Loucy (cell line): ENCODE measurements around the gene SPATA2L.

Experiments used
- H2AFZ ChIP-seq: fragments of 200-600 bp; sonication (generic); 2 replicates; pipeline ENCODE4 v1.6.0; 2016; ENCODE audit warnings: antibody characterized with exemption, mild to moderate bottlenecking, low read length, moderate library complexity
- H3F3A ChIP-seq: fragments of 200-600 bp; 2 replicates; pipeline ENCODE4 v1.6.0; 2016; ENCODE audit warnings: antibody characterized with exemption, low read depth, mild to moderate bottlenecking
- H3K27me3 ChIP-seq: fragments of 200-600 bp; sonication (generic); 2 replicates; pipeline ENCODE4 v1.6.1; 2014; ENCODE audit warnings: low read length, mild to moderate bottlenecking; ENCODE audit not compliant: insufficient read depth, poor library complexity, severe bottlenecking
- H3K36me3 ChIP-seq: fragments of 200-600 bp; sonication (generic); 2 replicates; pipeline ENCODE4 v1.6.1; 2016; ENCODE audit warnings: low read length; ENCODE audit not compliant: insufficient read depth
- H3K4me1 ChIP-seq: fragments of 200-600 bp; sonication (generic); 2 replicates; pipeline ENCODE4 v1.5.1; 2014; ENCODE audit warnings: low read length, mild to moderate bottlenecking; ENCODE audit not compliant: insufficient read depth, poor library complexity, severe bottlenecking
- H3K4me2 ChIP-seq: fragments of 200-600 bp; sonication (generic); 2 replicates; pipeline ENCODE4 v1.6.0; 2014; ENCODE audit warnings: antibody characterized with exemption, low read length, low read depth, mild to moderate bottlenecking; ENCODE audit not compliant: poor library complexity, severe bottlenecking
- H3K4me3 ChIP-seq: fragments of 200-600 bp; sonication (generic); 2 replicates; pipeline ENCODE4 v1.5.1; 2014; ENCODE audit warnings: low read length, mild to moderate bottlenecking, mixed read lengths; ENCODE audit not compliant: poor library complexity, severe bottlenecking
- H3K79me2 ChIP-seq: fragments of 200-600 bp; sonication (generic); 2 replicates; pipeline ENCODE4 v1.6.1; 2014; ENCODE audit warnings: low read length; ENCODE audit not compliant: insufficient read depth
- H3K9ac ChIP-seq: fragments of 200-600 bp; sonication (generic); 2 replicates; pipeline ENCODE4 v1.6.0; 2014; ENCODE audit warnings: mild to moderate bottlenecking, low read depth, low read length, moderate library complexity; ENCODE audit not compliant: poor library complexity, severe bottlenecking
- H3K9me2 ChIP-seq: fragments of 200-600 bp; sonication (generic); replicated peaks from 2 replicates; pipeline ENCODE4 v1.6.1; 2016; ENCODE audit warnings: low read depth, low read length, mixed read lengths
- H3K9me3 ChIP-seq: fragments of 200-600 bp; sonication (generic); 2 replicates; pipeline ENCODE4 v1.6.1; 2014; ENCODE audit warnings: mild to moderate bottlenecking, antibody characterized with exemption, low read length, low read depth; ENCODE audit not compliant: insufficient read depth
- H4K20me1 ChIP-seq: fragments of 200-600 bp; sonication (generic); 2 replicates; pipeline ENCODE4 v1.6.0; 2014; ENCODE audit warnings: antibody characterized with exemption, low read length, mild to moderate bottlenecking; ENCODE audit not compliant: insufficient read depth, poor library complexity, severe bottlenecking
- CTCF ChIP-seq: fragments of 200-600 bp; sonication (generic); conservative IDR thresholded peaks from 2 replicates; pipeline ENCODE4 v1.5.1; 2014; ENCODE audit warnings: mild to moderate bottlenecking, antibody characterized with exemption, low read length
- EZH2phosphoT487 ChIP-seq: fragments of 200-600 bp; IDR thresholded peaks from 2 replicates; pipeline ENCODE4 v1.6.1; 2018; ENCODE audit warnings: antibody characterized with exemption, mild to moderate bottlenecking, moderate library complexity, borderline replicate concordance

The SPATA2L gene

GRCh38 chr16:89711601-89712273 is 10.2 kb upstream of the SPATA2L start:
- Histone ChIP-seq H3K36me3 (no peaks in the 10 kb centered on the region), H3K4me1 (no peaks in the 10 kb centered on the region), H3K4me3 (no peak overlapping the region), H3K79me2 (no peaks in the 10 kb centered on the region), H4K20me1 (no peaks in the 10 kb centered on the region), H3K9ac (no peak overlapping the region), H3K4me2 (no peak overlapping the region), H3K27me3 (no peaks in the 10 kb centered on the region), H2AFZ (no peak overlapping the region), H3F3A (no peaks in the 10 kb centered on the region), H3K9me3 (no peaks in the 10 kb centered on the region), H3K9me2 (no peaks in the 10 kb centered on the region)
- TF ChIP-seq EZH2phosphoT487 (no peak), CTCF (no peak)

GRCh38 chr16:89710709-89711564 is 9.4 kb upstream of the SPATA2L start:
- Histone ChIP-seq H4K20me1 (no peaks in the 10 kb centered on the region), H3K4me2 (no peak overlapping the region), H3K27me3 (no peaks in the 10 kb centered on the region), H2AFZ (no peak overlapping the region), H3K9me2 (no peaks in the 10 kb centered on the region), H3F3A (no peaks in the 10 kb centered on the region), H3K79me2 (no peaks in the 10 kb centered on the region), H3K36me3 (no peaks in the 10 kb centered on the region), H3K9ac (no peak overlapping the region), H3K4me3 (no peak overlapping the region), H3K4me1 (no peaks in the 10 kb centered on the region), H3K9me3 (no peaks in the 10 kb centered on the region)
- TF ChIP-seq EZH2phosphoT487 (no peak), CTCF (no peak)

GRCh38 chr16:89709716-89710432 is 8.4 kb upstream of the SPATA2L start:
- no peaks in the 10 kb centered on the region for H3F3A ChIP-seq
- H3K9me3 ChIP-seq = no peaks in the 10 kb centered on the region
- no peaks in the 10 kb centered on the region for H3K36me3 ChIP-seq
- H2AFZ ChIP-seq = no peak overlapping the region
- H3K27me3 ChIP-seq = no peaks in the 10 kb centered on the region
- no peaks in the 10 kb centered on the region for H3K79me2 ChIP-seq
- H3K4me2 ChIP-seq = no peak overlapping the region
- H3K4me3 ChIP-seq = no peak overlapping the region
- H3K9me2 ChIP-seq = no peaks in the 10 kb centered on the region
- no peak overlapping the region for H3K9ac ChIP-seq
- no peaks in the 10 kb centered on the region for H4K20me1 ChIP-seq
- TF ChIP-seq EZH2phosphoT487 (no peak), CTCF (no peak)
- H3K4me1 ChIP-seq = no peaks in the 10 kb centered on the region
